Fibroblast of villous mesenchyme (primary cell): ENCODE measurements around the gene SLC7A6OS. TPM values are rescaled to one million over a fixed set of nuclear protein-coding genes. Genes with fewer than 3 reads are reported as not detected.

Source experiments
- DNase-seq: peaks from one replicate; pipeline ENCODE4 v3.0.0-alpha.2; 2010; ENCODE audit warnings: low read depth
- H3K4me3 ChIP-seq: 2 replicates; pipeline ENCODE4 v1.5.1; 2011; ENCODE audit warnings: low read depth, mild to moderate bottlenecking, low read length
- small RNA-seq: library from RNA; depleted of rRNA; stranded (forward); fragments of <200 nt; gene quantifications from one replicate; pipeline ENCODE3, GENCODE V24; 2012
- total RNA-seq: library from RNA; depleted of rRNA; stranded (reverse); fragments of >200 nt; gene quantifications from 2 replicates; pipeline ENCODE4 v1.2.3, GENCODE V29; 2012
- TF ChIP-seq, protein P1 (sequence below): IDR thresholded peaks from 2 replicates; pipeline ENCODE4 v1.5.1; 2012; ENCODE audit warnings: low read depth, mild to moderate bottlenecking, low read length; ENCODE audit not compliant: insufficient read depth

The SLC7A6OS gene
- total RNA-seq, 1 donor, result 16.8 TPM

DNA sequence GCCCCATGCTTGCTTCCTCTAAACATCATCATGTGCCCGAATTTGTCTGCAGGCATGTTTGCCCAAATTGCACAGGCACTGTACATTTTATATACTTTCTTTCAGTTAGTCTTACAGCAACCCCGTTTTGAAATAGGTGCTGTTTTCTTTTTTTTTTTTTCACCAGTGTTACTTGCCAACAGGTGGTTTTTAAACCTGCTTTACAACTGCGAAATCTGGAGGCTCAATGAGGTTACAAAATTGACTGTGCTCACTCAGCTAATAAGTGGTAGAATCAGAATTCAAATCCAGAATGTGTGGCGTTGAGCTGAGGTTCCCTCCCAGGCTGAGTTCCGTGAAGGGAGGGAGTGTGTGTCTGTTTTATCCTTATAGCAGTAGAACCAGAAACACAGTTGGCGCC, 59.8 kb downstream of the SLC7A6OS start:
- H3K4me3 ChIP-seq, result no peak overlapping the region
- no peak for DNase-seq
- TF ChIP-seq, protein P1, sequence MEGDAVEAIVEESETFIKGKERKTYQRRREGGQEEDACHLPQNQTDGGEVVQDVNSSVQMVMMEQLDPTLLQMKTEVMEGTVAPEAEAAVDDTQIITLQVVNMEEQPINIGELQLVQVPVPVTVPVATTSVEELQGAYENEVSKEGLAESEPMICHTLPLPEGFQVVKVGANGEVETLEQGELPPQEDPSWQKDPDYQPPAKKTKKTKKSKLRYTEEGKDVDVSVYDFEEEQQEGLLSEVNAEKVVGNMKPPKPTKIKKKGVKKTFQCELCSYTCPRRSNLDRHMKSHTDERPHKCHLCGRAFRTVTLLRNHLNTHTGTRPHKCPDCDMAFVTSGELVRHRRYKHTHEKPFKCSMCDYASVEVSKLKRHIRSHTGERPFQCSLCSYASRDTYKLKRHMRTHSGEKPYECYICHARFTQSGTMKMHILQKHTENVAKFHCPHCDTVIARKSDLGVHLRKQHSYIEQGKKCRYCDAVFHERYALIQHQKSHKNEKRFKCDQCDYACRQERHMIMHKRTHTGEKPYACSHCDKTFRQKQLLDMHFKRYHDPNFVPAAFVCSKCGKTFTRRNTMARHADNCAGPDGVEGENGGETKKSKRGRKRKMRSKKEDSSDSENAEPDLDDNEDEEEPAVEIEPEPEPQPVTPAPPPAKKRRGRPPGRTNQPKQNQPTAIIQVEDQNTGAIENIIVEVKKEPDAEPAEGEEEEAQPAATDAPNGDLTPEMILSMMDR, result no peak

DNA sequence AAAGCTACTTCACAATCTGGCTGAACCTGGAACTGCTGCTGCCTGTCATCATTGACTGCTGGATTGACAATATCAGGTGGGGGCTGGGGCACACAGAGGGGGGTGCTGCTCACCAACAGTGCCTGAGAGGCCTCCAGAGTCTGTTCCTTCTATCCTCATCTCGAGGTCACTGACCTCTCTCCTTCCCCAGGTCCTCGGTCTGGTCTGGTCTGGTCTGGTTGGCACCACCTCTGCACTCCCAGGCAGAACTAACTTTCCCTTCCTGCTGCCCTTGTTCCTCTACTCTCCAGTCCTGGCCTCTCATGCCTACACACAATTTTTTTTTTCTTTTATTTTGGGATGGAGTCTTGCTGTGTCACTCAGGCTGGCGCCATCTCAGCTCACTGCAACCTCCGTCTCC, 61.4 kb downstream of the SLC7A6OS start:
- no peak for DNase-seq
- TF ChIP-seq, protein P1, result no peak
- no peak overlapping the region for H3K4me3 ChIP-seq

Small RNA genes lying within 50 kb of the gene (small RNA-seq; reads per million reads assigned to genes)
- gene RNU4-30P (not detected), gene RNU6-1262P (not detected)

Other genes starting within 250 kb of the SLC7A6OS start
- gene NFATC3, start 225.6 kb downstream of the SLC7A6OS start, total RNA-seq, result 22.5 and 32.8 TPM in 2 replicates
- gene ESRP2, start 74.8 kb downstream of the SLC7A6OS start, total RNA-seq, result under 0.01 and 0.86 TPM in 2 replicates
- gene PLA2G15, start 65.6 kb downstream of the SLC7A6OS start, total RNA-seq, result 17.4 and 19.9 TPM in 2 replicates
- gene SLC7A6, start 46.4 kb downstream of the SLC7A6OS start, total RNA-seq, result 24.8 and 49.7 TPM in 2 replicates
- 42.7 and 42.8 TPM in 2 replicates for gene PRMT7, start 73 bp upstream of the SLC7A6OS start, total RNA-seq
- gene SMPD3, start 137.6 kb upstream of the SLC7A6OS start, total RNA-seq, result under 0.01 and 0.86 TPM in 2 replicates
- gene ZFP90, start 228.3 kb upstream of the SLC7A6OS start, total RNA-seq, result 20.9 and 22.5 TPM in 2 replicates